Stimulated activated CD8-positive, alpha-beta memory T cell treated with anti-CD3 and anti-CD28 coated beads, Interleukin-12 subunit alpha, Interleukin-12 subunit beta, amount 100 ng/mL, for 4 hours (primary cell): ENCODE data around the gene RBCK1.
"Not testable (repeated sequence)": the region's sequence is repeated elsewhere in the genome, so short reads cannot be mapped to it uniquely, and the experiment has no call there.

Source experiments
- DNase-seq: peaks from one replicate; pipeline ENCODE4 v3.0.0-alpha.2; 2020; ENCODE audit warnings: low read depth

Gene RBCK1

GRCh38 chr20:437787-438486 is 29.8 kb downstream of the RBCK1 start:
- DNase-seq: no peak

GRCh38 chr20:438571-439469 is 30.7 kb downstream of the RBCK1 start:
- peak; percentile 28 for DNase-seq

DNA sequence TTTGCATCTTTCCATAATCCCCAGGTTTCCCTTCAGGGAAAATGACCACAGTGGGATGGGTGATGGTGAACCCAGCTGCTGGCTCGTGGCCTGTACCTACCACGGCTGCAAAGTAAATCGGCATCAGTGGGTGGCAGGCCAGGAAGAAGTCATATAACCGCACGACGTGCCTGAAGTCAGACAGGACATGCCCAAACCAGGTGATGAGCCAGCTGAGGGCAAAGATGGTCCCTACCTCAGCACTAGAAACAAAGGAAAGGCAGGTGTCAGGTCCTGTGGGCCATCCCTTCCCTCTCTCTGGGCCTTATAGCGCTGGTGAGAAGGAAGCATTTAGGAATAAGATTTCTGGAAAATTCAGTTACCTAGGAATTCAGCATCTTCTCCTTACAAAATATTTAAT is 32.0 kb downstream of the RBCK1 start:
- no peak for DNase-seq

- DNase-seq: no peak
Observed at GRCh38 chr20:440636-441035, 32.5 kb downstream of the RBCK1 start.

DNA sequence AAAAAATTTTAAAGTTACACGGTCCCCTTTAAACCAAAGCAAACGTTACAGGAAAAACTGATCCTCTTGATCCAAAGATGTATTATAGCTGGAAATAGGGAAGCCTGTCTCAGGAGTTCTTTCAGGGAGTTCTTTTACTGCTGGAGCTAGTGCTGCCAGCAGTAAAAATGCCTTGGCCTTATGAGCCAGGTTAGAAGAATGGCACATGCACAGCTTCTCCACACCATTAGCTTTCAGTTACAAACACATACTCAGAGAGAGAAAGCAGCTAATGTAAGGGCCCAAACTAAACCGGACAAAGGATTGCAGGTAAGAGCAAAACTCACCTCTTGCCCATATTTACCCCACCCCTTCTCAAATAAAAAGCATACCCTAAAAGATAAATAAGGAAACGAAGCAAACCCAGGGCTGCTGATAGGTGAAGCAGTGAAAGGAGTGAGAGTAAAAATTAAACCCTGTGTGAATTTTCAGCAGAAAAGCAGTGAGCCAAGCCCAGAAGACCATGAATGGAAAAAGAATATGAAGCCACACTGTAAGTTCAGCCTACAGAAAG is 35.2 kb downstream of the RBCK1 start:
- no peak for DNase-seq

- DNase-seq: no peak
Observed at GRCh38 chr20:444117-444516, 36.0 kb downstream of the RBCK1 start.

DNA sequence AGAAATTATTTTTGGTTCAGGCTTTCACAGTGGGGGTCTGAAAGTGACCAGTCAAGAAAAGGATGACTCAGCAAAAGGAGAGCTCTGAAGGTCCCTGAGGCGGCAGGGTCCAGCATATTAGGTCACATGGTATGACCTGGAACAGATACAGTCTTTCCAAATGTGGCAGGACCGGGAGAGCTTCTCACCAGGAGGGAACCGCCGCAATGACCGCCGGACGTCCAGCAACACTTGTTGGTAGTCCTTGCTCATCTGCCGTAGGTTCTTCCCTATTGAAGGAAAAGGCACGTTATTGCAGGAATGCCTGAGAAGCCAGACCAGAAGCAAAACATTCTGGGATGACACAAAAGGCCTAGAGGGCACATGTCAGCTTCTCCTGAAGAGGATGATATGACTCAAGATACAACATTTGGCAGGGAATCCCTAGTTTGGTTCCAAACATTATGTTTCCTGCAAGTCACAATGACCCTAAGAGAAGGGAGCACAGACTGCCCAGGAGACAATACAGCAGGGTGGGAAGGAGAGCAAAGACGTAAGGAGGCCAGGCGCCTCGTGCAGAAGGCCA is 36.8 kb downstream of the RBCK1 start:
- no peak for DNase-seq

DNA sequence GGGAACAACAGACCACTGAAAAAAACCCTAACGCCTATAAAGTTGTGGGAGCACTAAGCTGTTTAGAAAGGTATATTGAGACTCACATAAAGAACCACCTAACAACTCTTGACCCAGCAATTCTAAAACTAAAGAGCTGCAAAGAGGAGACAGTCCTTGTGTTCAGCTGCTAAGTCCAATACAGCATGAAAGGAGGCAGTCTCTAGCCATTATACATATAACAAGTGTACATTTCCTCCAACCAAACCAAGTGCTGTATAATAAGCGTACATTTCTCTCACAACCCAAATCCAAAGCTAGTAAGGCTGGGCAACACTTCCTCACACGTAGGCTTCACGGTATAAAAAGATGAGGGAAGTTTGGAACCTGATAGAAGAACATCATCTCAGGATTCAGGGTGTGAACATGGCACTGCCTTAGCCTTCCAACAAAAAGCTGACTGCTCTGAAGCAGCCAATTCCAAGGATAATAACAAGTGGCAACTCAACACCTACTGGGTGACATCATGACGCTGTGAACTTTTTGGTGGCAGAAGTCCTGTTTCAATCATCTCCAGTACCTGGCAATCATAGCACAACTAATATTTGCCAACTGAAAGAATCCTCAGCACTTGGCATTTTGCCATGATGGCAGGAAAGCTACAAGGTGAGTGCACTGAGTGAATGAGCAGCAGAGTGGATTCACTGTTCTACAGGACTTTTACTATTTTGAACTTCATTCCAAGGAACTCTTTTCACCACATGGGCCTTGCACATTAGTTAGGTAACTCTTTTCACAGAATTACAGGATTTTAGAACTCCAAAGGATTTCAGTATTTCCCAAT is 37.6 kb downstream of the RBCK1 start:
- DNase-seq: no peak

DNA sequence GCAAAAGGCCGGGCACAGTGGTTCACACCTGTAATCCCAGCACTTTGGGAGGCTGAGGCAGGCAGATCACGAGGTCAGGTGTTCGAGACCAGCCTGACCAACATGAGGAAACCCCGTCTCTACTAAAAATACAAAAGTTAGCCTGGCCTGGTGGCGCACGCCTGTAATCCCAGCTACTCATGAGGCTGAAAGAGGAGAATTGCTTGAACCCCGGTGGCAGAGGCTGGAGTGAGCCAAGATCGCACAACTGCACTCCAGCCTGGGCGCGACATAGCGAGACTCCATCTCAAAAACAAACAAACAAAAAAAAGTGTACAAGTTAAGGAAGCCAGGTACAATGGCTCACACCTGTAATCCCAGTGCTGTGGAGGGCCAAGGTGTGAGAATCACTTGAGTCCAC is 43.9 kb downstream of the RBCK1 start:
- DNase-seq: not testable (repeated sequence)

DNA sequence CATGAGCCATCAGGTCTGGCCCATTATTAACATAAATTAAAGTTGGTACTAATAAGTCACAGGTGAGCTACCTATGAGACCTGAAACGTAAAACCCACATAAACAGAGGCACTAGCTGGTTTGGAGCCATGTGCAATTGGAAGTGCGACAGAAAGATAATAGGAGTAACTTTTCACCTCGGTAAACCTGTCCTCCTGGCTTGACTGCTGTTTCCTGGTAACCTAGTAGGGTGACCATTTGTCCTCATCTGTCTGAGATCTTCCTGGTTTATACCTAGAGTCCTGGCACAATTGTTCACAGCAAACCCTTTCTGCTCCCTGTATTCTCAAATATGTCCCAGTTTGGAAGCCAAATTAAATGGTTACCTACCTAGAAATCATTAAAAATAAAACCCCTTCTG is 46.9 kb downstream of the RBCK1 start:
- no peak for DNase-seq

DNA sequence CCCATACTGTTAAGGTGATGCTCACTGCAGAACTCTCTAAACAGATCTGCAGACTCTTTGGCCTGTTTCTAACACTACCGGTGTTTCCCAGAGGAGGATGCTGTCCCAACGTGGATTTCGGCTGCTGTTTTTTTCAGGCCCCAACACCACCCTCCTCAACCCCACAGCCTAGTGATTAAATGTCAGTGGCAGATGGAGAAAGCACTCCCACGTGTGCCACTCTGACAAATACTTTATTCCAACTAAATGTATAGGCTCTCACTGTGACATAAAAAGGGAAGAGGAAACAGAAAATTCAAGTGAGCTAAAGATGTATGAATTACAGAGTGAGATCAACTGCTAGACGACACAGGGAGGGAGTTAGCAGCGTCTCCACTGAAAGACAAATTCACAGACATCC is 50.7 kb downstream of the RBCK1 start:
- no peak for DNase-seq

DNA sequence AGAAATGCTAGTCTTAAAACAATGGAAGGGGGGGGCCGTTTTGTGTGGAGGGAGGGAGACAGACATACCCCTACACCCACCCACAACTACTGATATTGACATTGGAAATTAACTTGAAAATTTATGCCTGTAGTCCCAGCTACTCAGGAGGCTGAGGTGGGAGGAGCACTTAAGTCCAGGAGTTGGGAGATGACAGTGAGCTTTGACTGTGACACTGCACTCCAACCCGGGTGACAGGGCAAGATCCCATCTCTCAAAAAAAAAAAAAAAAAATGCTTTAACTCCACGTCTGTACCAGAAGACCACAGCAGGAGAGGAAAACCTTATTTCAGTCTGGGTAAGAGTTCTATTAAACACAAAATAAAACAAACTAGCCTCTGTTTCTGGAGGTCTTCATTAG is 52.1 kb downstream of the RBCK1 start:
- no peak for DNase-seq

GRCh38 chr20:460707-461106 is 52.6 kb downstream of the RBCK1 start:
- no peak for DNase-seq

DNA sequence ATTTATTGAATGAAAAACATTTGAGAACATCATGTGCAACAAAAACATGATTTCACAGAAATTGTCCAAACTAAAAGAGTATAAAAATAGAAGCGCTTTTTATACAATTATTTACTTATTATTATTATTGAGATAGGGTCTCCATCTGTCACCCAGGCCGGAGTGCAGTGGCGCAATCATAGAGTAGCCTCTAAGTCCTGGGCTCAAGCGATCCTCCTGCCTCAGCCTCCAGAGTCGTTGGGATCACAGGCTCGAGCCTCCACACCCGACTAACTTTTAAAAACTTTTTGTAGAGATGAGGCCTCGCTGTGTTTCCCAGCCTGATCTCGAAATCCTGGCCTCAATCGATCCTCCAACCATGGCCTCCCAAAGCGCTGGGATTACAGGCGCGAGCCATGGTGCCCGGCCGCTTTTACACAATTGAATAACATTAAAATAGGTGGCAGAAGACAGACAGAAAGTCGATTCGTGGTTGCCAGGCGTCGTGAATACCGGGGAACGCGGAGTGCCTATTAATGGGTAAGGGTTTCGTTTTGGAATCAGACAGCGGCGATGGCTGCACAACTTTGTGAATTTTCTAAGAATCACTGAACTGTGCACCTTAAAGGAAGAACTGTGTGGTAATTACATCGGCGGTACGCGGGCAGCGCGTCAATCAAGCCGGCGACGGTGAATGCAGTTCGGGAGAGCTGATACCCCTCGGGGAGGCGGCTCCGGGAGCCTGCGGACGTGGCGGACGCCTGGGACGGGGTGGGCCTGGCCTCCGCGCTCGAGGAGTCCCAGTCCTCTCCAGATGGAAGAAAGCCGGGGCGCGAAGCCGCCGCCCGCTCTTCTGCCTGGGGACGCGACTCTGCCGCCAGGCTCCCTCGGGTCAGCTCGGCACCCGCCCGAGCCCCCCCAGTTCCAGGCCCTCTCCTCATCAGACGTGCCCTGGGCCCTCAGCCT is 53.4 kb downstream of the RBCK1 start:
- DNase-seq: peak; percentile 4

DNA sequence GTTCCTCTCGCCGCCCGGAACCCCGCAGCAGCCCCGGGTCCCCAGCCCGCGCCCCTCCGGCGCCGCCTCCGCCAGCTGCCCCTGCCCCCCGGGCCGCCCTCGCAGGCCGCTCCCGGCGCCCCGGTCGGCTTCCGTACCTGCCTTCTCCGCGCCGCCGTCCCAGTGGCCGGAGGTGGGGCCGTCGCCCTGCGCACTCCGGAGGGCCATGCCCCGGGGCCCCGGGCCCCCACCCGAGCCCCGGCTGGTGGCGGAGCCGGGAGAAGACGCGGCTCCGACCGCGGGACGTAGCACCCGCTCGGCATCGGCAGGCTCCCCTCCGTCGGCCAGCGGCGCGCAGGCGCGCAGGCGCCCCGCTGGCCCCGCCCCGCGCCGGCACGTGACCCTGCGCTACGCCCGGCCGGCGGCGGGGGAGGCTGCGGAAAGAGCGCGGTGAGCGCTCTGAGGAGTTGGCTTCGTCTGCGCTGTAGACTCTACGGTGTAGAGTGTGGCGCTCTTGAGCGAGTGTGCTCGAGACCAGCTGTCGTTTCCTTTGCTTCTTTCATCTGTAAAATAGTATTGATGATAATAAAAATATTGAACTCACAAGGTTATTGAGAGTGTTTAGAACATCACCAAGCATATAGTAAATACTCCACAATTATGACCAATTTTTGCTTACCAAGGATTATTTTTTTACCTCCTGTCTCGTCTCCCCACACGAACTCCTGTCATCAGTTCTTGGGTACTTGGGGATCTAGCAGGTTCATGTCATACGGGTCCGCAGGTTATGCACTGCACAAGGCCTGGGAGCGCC is 54.3 kb downstream of the RBCK1 start, which contains the start of gene TBC1D20:
TSS of gene TBC1D20 (minus strand) at position 335 of the 793 bp plus-strand sequence. CDS start at position 207, 128 bp downstream.
- DNase-seq: peak; percentile 77

DNA sequence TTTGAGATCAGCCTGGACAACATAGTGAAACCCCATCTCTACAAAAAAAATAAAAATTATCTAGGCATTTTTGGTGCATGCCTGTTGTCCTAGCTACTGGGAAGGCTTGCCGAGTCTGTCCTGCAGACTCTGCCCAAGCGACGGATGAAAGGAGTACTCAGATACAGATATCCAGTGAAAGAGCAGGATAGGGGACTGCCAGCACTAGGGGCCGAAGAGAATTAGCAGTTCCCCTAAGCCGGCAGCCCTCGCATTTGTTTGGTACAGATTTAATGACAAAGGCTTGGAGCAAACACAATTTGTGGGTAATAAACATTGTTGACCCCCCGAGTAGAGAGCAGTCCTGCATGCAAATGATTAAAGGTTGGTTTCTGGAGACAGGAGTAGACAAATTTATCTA is 59.7 kb downstream of the RBCK1 start:
- DNase-seq: no peak

- no peak for DNase-seq
Observed at GRCh38 chr20:469746-470490, 61.8 kb downstream of the RBCK1 start.

- no peak for DNase-seq
Observed at GRCh38 chr20:472137-472846, 64.2 kb downstream of the RBCK1 start.
